Mesenchymal stem cell (in vitro differentiated cells and primary cell): ENCODE data around the gene PFKM.

Experiments
- DNase-seq: peaks from one replicate; pipeline ENCODE4 v3.0.0-alpha.2; 2013
- H2AFZ ChIP-seq: one replicate; pipeline ENCODE4 v1.6.1; 2013; ENCODE audit warnings: low read depth, mild to moderate bottlenecking, control low read depth, inconsistent platforms, low read length, moderate library complexity
- H2AK5ac ChIP-seq: 2 replicates; pipeline ENCODE4 v1.6.1; 2013; ENCODE audit warnings: low read length, moderate library complexity, mild to moderate bottlenecking, inconsistent platforms; ENCODE audit not compliant: severe bottlenecking
- H2BK120ac ChIP-seq: one replicate; pipeline ENCODE4 v1.6.1; 2013; ENCODE audit warnings: low read depth, mild to moderate bottlenecking, inconsistent platforms, low read length, moderate library complexity
- H2BK12ac ChIP-seq, 2 experiments: one replicate each; pipeline ENCODE4 v1.6.1; 2013; ENCODE audit warnings: inconsistent platforms in 2 of 2, low read length in 2 of 2, mild to moderate bottlenecking in 2 of 2, moderate library complexity in 2 of 2, control low read depth in 1 of 2
- H2BK15ac ChIP-seq: one replicate; pipeline ENCODE4 v1.6.1; 2013; ENCODE audit warnings: mild to moderate bottlenecking, low read depth, inconsistent platforms; ENCODE audit not compliant: poor library complexity, severe bottlenecking
- H2BK5ac ChIP-seq: 2 replicates; pipeline ENCODE4 v1.6.1; 2013; ENCODE audit warnings: low read depth, mild to moderate bottlenecking, low read length, control low read depth, inconsistent platforms; ENCODE audit not compliant: poor library complexity, severe bottlenecking
- H3K14ac ChIP-seq, 2 experiments: one replicate each; pipeline ENCODE4 v1.6.1; 2013; ENCODE audit warnings: inconsistent platforms in 2 of 2, low read length in 2 of 2, control low read depth in 1 of 2, mild to moderate bottlenecking in 1 of 2, moderate library complexity in 1 of 2
- H3K18ac ChIP-seq, 2 experiments: one replicate each; pipeline ENCODE4 v1.6.1; 2013; ENCODE audit warnings: inconsistent platforms in 2 of 2, low read length in 2 of 2, control low read depth in 1 of 2, low read depth in 1 of 2, mild to moderate bottlenecking in 1 of 2
- H3K23ac ChIP-seq, 2 experiments: one replicate each; pipeline ENCODE4 v1.6.1; 2013; ENCODE audit warnings: inconsistent platforms in 2 of 2, low read length in 2 of 2, mild to moderate bottlenecking in 2 of 2, moderate library complexity in 2 of 2, control low read depth in 1 of 2
- H3K27ac ChIP-seq: 2 replicates; pipeline ENCODE4 v1.5.1; 2013; ENCODE audit warnings: mild to moderate bottlenecking, moderate library complexity, low read length, control low read depth, inconsistent platforms; ENCODE audit not compliant: poor library complexity, severe bottlenecking
- H3K27me3 ChIP-seq, 2 experiments: 2 replicates each; pipeline versions ENCODE4 v1.6.1 to v1.7.0; 2013; ENCODE audit warnings: low read length in 2 of 2, mild to moderate bottlenecking in 2 of 2, moderate library complexity in 2 of 2, control low read depth in 1 of 2, inconsistent platforms in 1 of 2; ENCODE audit not compliant: control insufficient read depth in 1 of 2, insufficient read depth in 1 of 2
- H3K36me3 ChIP-seq, 2 experiments: 2 replicates each; pipeline versions ENCODE4 v1.6.1 to v1.7.0; 2013; ENCODE audit warnings: low read length in 2 of 2, control low read depth in 1 of 2, inconsistent platforms in 1 of 2, low read depth in 1 of 2, mild to moderate bottlenecking in 1 of 2; ENCODE audit not compliant: insufficient read depth in 2 of 2, control insufficient read depth in 1 of 2
- H3K4ac ChIP-seq, 2 experiments: one replicate each; pipeline ENCODE4 v1.6.1; 2013; ENCODE audit warnings: inconsistent platforms in 2 of 2, low read length in 2 of 2, mild to moderate bottlenecking in 2 of 2, moderate library complexity in 2 of 2, control low read depth in 1 of 2, low read depth in 1 of 2
- H3K4me1 ChIP-seq: 2 replicates; pipeline ENCODE4 v1.6.1; 2013; ENCODE audit warnings: low read depth, low read length, control low read depth; ENCODE audit not compliant: control insufficient read depth, insufficient read depth
- H3K4me2 ChIP-seq: 2 replicates; pipeline ENCODE4 v1.6.1; 2013; ENCODE audit warnings: low read length, mild to moderate bottlenecking, inconsistent platforms; ENCODE audit not compliant: poor library complexity, severe bottlenecking
- H3K4me3 ChIP-seq, 2 experiments: 2 replicates each; pipeline versions ENCODE4 v1.5.1 to v1.7.0; 2013; ENCODE audit warnings: low read length in 2 of 2, mild to moderate bottlenecking in 2 of 2, control low read depth in 1 of 2, low read depth in 1 of 2; ENCODE audit not compliant: insufficient read depth in 1 of 2
- H3K79me1 ChIP-seq: replicated peaks from 2 replicates; pipeline ENCODE4 v1.6.1; 2013; ENCODE audit warnings: mild to moderate bottlenecking, control low read depth, low read length, inconsistent platforms; ENCODE audit not compliant: poor library complexity, severe bottlenecking
- H3K9ac ChIP-seq: 2 replicates; pipeline ENCODE4 v1.7.0; 2013; ENCODE audit warnings: mild to moderate bottlenecking, low read length, moderate library complexity
- H3K9me3 ChIP-seq: 2 replicates; pipeline ENCODE4 v1.7.0; 2013; ENCODE audit warnings: mild to moderate bottlenecking, low read length; ENCODE audit not compliant: control insufficient read depth
- H4K8ac ChIP-seq: one replicate; pipeline ENCODE4 v1.6.1; 2013; ENCODE audit warnings: inconsistent platforms, mild to moderate bottlenecking, low read length, moderate library complexity
- H4K91ac ChIP-seq: one replicate; pipeline ENCODE4 v1.6.1; 2013; ENCODE audit warnings: mild to moderate bottlenecking, low read length, inconsistent platforms
- WGBS: methylation state at CpG from one replicate; pipeline ENCODE4 v1.1.7; 2013; ENCODE audit warnings: mixed read lengths; 5-methylcytosine and 5-hydroxymethylcytosine counted together

The PFKM gene

DNA sequence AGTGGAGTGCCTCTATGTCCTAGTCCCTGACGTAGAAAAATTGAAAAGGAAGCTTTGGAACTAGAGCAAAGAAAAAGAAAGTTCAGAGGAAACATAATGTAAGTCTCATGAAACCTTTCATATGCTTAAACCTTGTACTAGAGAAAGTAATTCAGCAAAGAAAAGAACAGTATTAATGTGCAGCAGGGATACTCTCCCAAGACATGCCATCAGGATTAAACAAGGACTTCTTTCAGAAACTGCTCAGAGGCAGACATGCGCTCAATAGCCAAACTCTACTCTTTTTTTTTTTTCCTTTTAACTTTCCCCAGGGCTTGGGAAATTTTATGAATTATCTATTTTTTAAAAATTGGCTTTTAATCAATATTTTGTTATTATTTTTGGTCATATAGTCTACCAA lies 45.3 kb downstream of the PFKM start:
- Histone ChIP-seq H2BK5ac (no peak overlapping the region), H2AFZ (no peak overlapping the region), H3K79me1 (no peaks in the 10 kb centered on the region), H3K4ac (no peak overlapping the region), H3K27ac (no peak overlapping the region), H3K9ac (no peak overlapping the region), H3K4me2 (no peak overlapping the region), H3K9me3 (no peaks in the 10 kb centered on the region), H3K4me3 (no peak overlapping the region), H3K14ac (no peak overlapping the region), H3K4me1 (no peaks in the 10 kb centered on the region), H4K8ac (no peak overlapping the region), H2AK5ac (no peak overlapping the region), H3K36me3 (no peaks in the 10 kb centered on the region), H3K23ac (no peak overlapping the region), H3K18ac (no peak overlapping the region), H2BK120ac (no peak overlapping the region), H2BK12ac (no peak overlapping the region), H3K27me3 (peaks cover 16 to 18% of the 10 kb centered on the region in 2 experiments), H2BK15ac (no peak overlapping the region), H4K91ac (no peak overlapping the region)
- DNase-seq, result no peak
- WGBS, result 100% methylated on average over 1 of the region's 2 CpGs

DNA sequence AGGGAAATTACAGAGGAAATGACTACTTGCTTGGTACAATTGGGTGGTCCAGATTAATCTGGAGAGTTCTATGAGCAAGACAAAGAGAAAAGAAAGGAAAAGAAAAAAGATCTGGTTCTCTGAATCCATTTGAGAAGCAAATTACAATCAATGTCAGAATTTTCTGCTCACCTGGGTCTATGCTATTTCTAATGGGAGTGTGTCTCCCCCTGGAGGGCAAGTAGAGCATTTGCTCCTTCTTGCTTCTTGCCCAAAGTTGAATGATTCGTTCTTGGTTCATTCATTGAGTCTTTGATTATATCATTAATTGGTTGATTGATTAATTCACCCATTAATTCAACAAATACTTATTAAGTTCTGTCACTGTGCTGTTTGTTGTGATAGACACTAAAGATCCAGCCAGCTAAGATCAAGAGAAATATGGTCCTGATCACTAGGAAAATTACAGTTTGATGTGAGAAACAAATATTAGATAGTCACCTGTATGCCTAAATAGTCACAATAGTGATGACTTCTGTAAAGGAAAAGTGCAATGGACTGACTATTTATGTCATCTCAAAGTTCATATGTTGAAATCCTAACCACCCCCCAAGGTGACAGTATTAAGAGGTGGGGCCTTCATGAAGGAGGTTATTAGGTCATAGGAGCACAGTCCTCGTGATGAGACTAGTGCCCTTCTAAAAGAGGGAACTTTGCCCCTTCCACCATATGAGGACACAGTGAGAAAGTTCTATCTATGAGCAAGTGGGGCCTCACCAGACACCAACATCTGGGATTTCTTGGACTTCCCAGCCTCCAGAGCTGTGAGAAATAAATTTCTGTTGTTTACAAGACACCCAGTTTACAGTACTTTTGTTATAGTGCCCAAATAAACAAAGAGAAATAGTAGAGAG lies 46.2 kb downstream of the PFKM start:
- Histone ChIP-seq H2BK5ac (no peak overlapping the region), H2BK15ac (no peak overlapping the region), H3K14ac (no peak overlapping the region), H3K9me3 (no peaks in the 10 kb centered on the region), H4K91ac (no peak overlapping the region), H2BK12ac (no peak overlapping the region), H2AFZ (no peak overlapping the region), H3K9ac (no peak overlapping the region), H2AK5ac (no peak overlapping the region), H3K36me3 (no peaks in the 10 kb centered on the region), H3K4ac (no peak overlapping the region), H3K4me2 (no peak overlapping the region), H3K23ac (no peak overlapping the region), H3K27me3 (peaks cover 16 to 18% of the 10 kb centered on the region in 2 experiments), H3K4me1 (no peaks in the 10 kb centered on the region), H3K18ac (no peak overlapping the region), H4K8ac (no peak overlapping the region), H3K79me1 (no peaks in the 10 kb centered on the region), H3K4me3 (no peak overlapping the region), H2BK120ac (no peak overlapping the region), H3K27ac (no peak overlapping the region)
- peak; percentile 56 for DNase-seq
- 14% methylated on average over 1 of the region's 2 CpGs for WGBS

DNA sequence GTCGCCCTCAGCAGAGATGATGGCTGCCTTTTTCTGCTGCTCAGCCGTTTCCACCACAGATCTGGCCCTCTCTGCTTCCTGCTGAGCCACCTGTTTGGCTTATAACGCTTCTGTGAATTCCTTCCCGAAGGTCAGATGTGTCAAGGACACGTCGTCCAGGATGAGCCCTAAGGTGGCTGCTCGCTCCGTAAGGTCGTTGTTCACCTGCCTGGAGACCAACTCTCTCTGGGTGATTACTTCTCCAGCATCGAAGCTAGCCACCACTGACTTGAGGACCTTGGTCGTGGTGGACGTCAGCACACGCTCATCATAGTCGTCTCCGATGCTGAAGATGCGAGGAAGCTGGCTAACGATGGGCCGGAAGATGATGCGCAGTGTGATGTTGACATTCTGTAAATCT lies 49.8 kb downstream of the PFKM start:
- H3K9me3 ChIP-seq, result no peaks in the 10 kb centered on the region
- no peak overlapping the region for H4K91ac ChIP-seq
- H3K79me1 ChIP-seq, result no peaks in the 10 kb centered on the region
- H3K23ac ChIP-seq, result no peak overlapping the region
- H2AK5ac ChIP-seq, result no peak overlapping the region
- H2AFZ ChIP-seq, result no peak overlapping the region
- H2BK120ac ChIP-seq, result no peak overlapping the region
- H3K27me3 ChIP-seq, result peaks cover 0 to 16% of the 10 kb centered on the region in 2 experiments
- H3K4me2 ChIP-seq, result no peak overlapping the region
- no peak overlapping the region for H3K9ac ChIP-seq
- no peaks in the 10 kb centered on the region for H3K36me3 ChIP-seq
- no peak overlapping the region for H2BK15ac ChIP-seq
- H3K14ac ChIP-seq, result no peak overlapping the region
- H3K4ac ChIP-seq, result no peak overlapping the region
- no peak for DNase-seq
- no peak overlapping the region for H2BK5ac ChIP-seq
- 85% methylated on average over 19 of the region's 19 CpGs for WGBS
- H3K4me3 ChIP-seq, result no peak overlapping the region
- H3K27ac ChIP-seq, result no peak overlapping the region
- no peak overlapping the region for H4K8ac ChIP-seq
- no peaks in the 10 kb centered on the region for H3K4me1 ChIP-seq
- no peak overlapping the region for H2BK12ac ChIP-seq
- no peak overlapping the region for H3K18ac ChIP-seq

DNA sequence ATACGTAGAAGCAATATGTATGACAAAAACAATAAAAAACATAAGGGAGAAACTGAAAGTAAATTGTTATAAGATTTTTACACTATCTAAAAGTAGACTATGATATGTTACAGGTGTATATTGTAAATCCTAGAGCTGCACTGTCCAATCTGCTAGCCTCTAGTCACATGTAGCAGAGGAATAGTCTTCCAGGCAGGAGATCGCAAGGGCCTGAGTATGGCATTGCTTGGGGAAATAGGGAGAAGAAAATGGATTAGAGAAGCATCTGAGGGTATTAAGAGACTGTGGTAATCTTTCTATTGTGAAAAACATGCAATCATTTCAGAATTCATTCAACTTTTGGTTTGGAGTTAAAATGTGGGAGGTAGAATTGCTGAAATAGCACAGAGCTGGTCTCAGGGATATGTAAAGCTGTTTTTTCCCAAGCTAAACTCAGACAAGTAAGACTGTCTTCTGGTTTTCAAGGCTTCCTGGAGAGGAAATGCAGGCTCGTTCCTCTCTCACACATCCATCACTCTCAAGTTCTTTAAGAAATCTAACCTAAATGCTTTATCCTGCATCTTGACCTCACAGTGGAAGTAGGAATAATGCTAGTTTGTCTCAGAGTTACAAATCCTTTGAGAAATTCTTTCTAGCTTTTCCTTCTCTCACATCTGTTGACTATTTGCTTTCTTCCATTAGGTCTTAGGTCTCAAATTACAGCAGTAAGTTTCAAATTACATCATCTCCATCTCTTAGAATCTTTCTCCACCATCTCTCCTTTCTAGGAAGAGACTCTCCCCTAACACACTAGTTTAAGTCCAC lies 56.7 kb downstream of the PFKM start:
- H4K8ac ChIP-seq, result no peak overlapping the region
- H3K9me3 ChIP-seq, result no peaks in the 10 kb centered on the region
- H3K18ac ChIP-seq, result no peak overlapping the region
- H3K9ac ChIP-seq, result peak overlapping the region; percentile 19
- no peak overlapping the region for H3K4ac ChIP-seq
- no peak overlapping the region for H3K14ac ChIP-seq
- no peaks in the 10 kb centered on the region for H3K4me1 ChIP-seq
- no peak overlapping the region for H4K91ac ChIP-seq
- peaks cover 41 to 43% of the 10 kb centered on the region in 2 experiments for H3K27me3 ChIP-seq
- no peak overlapping the region for H2AK5ac ChIP-seq
- DNase-seq, result no peak
- H2BK120ac ChIP-seq, result no peak overlapping the region
- H3K27ac ChIP-seq, result no peak overlapping the region
- WGBS, result 42% methylated on average over 2 of the region's 3 CpGs
- no peak overlapping the region for H3K4me3 ChIP-seq
- no peak overlapping the region for H3K23ac ChIP-seq
- H2BK15ac ChIP-seq, result no peak overlapping the region
- H2BK5ac ChIP-seq, result no peak overlapping the region
- no peaks in the 10 kb centered on the region for H3K79me1 ChIP-seq
- no peaks in the 10 kb centered on the region for H3K36me3 ChIP-seq
- no peak overlapping the region for H2BK12ac ChIP-seq
- no peak overlapping the region for H2AFZ ChIP-seq
- H3K4me2 ChIP-seq, result no peak overlapping the region
